Activated gamma-delta T cell treated with Interleukin-2 at 50 U/mL for 16 hours (primary cell): ENCODE measurements around the gene HSD17B8.

Experiments
- DNase-seq: peaks from one replicate; pipeline ENCODE4 v3.0.0-alpha.2; 2020

HSD17B8 gene

GRCh38 chr6:33204415-33205190 lies at the start of gene HSD17B8:
Gene HSD17B8, plus strand, starts transcription at chr6:33204655. Its CDS starts 14 bp downstream, at chr6:33204669.
- DNase-seq = peak; percentile 91

- no peak for DNase-seq
These were observed 47.9 kb upstream of the HSD17B8 start for GRCh38 chr6:33156561-33156960.

- no peak for DNase-seq
These were observed 47.5 kb upstream of the HSD17B8 start for GRCh38 chr6:33156964-33157363.

- no peak for DNase-seq
These were observed 44.4 kb upstream of the HSD17B8 start for GRCh38 chr6:33160096-33160495.

GRCh38 chr6:33160728-33161344 lies 43.6 kb upstream of the HSD17B8 start:
- no peak for DNase-seq

GRCh38 chr6:33161354-33162331 lies 42.8 kb upstream of the HSD17B8 start:
- peak; percentile 83 for DNase-seq

- no peak for DNase-seq
These were observed 40.9 kb upstream of the HSD17B8 start for GRCh38 chr6:33163540-33163939.

GRCh38 chr6:33164176-33164575 lies 40.3 kb upstream of the HSD17B8 start:
- DNase-seq = no peak

GRCh38 chr6:33164665-33165373 lies 39.6 kb upstream of the HSD17B8 start:
- DNase-seq = no peak

- no peak for DNase-seq
These were observed 38.7 kb upstream of the HSD17B8 start for GRCh38 chr6:33165581-33166258.

GRCh38 chr6:33166363-33166762 lies 38.1 kb upstream of the HSD17B8 start:
- no peak for DNase-seq

GRCh38 chr6:33166811-33167210 lies 37.6 kb upstream of the HSD17B8 start:
- DNase-seq = no peak

- DNase-seq = no peak
These were observed 36.8 kb upstream of the HSD17B8 start for GRCh38 chr6:33167374-33168283.

- DNase-seq = no peak
These were observed 36.2 kb upstream of the HSD17B8 start for GRCh38 chr6:33168284-33168601.

- no peak for DNase-seq
These were observed 35.8 kb upstream of the HSD17B8 start for GRCh38 chr6:33168639-33169038.

GRCh38 chr6:33169291-33170175 lies 34.9 kb upstream of the HSD17B8 start:
- DNase-seq = no peak

GRCh38 chr6:33170176-33171015 lies 34.1 kb upstream of the HSD17B8 start:
- DNase-seq = no peak

GRCh38 chr6:33171016-33171879 lies 33.2 kb upstream of the HSD17B8 start:
- DNase-seq = no peak
